GM12892 (cell line): Measurements from ENCODE around the gene FUT7.

ENCODE experiments used
- POLR2A ChIP-seq: IDR thresholded peaks from 2 replicates; pipeline ENCODE4 v1.6.1; 2011; ENCODE audit warnings: low read depth, low read length, control low read depth
- POLR2AphosphoS5 ChIP-seq: IDR thresholded peaks from 2 replicates; pipeline ENCODE4 v1.6.1; 2011; ENCODE audit warnings: low read depth, low read length, control low read depth
- TAF1 ChIP-seq: IDR thresholded peaks from 2 replicates; pipeline ENCODE4 v1.6.1; 2011; ENCODE audit warnings: low read depth, mild to moderate bottlenecking, control low read depth, low read length, borderline replicate concordance

- TF ChIP-seq TAF1, result no peak
- TF ChIP-seq POLR2AphosphoS5, result no peak
- TF ChIP-seq POLR2A, result no peak
Observed at GRCh38 chr9:137000177-137000930, 31.5 kb downstream of the FUT7 start.
